ENCODE measurements around the gene G6PC2. TPM values are rescaled to one million over a fixed set of nuclear protein-coding genes. Genes with fewer than 3 reads are reported as not detected.

G6PC2 gene
- total RNA-seq, 3 donors from 2014 or later (not counting 1 experiment from before 2014, with no cell fraction given), result not detected

DNA sequence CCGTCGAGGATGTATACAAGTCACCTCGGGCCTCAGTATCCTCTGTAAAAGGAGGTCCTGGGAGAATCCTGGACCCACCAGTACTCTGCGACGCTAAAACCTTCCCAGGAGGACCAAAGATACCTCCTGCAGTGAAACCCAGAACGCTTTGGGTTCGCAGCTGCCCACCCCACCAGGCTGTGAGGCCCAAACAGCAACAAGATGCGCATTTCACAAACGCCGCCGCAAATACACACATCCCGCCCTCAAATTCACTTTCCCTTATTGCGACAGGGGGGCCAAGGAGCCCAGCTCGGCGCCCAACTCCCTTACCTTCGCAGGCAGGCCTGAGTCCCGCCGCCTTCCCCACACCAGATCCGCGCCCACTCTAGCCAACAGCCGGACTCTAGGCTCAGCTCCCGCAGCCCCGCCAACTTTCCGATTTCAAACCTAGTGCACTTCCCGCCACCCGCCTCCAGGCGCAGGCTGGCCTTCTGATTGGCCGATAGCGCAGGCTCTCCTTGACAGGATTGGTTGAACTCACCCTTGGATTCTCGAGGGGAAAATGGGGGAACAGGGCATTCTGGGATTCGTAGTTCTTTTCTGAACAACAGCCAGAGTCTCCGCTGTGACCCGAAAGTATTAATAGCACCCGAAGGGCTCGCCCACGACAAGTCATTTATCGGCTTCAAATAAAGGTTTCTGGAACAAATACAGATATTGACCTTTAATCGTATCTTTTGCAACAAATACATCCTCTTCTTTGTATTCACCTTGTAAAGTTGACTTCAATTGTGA, 10.9 kb upstream of the G6PC2 start, which contains the start of gene SPC25:
Gene SPC25 (minus strand): TSS at position 425 of the 777 bp plus-strand sequence. CDS start 911 bp downstream, outside the sequence.
- H3K27ac ChIP-seq (ENCODE audit: low read length), result no peak within 1 kb of the TSS
- under 1% methylated on average over 37 of the region's 38 CpGs for WGBS (ENCODE audit: insufficient coverage)
- peak; percentile 81 to 93 for DNase-seq
- Mint-ChIP-seq H3K9me3 (no peaks in the 10 kb centered on the region), H3K27ac (peak within 1 kb of the TSS; percentile 71 to 84), H3K4me3 (peak within 1 kb of the TSS; percentile 99), H3K27me3 (ENCODE audit: low read depth in 2 of 2) (peaks cover 9 to 20% of the 10 kb centered on the region in 2 donors), H3K36me3 (no peaks in the 10 kb centered on the region), H3K4me1 (peaks cover 12% of the 10 kb centered on the region in 2 donors)
- H3K36me3 ChIP-seq (ENCODE audit: control insufficient read depth, insufficient read depth, low read length), result no peaks in the 10 kb centered on the region
- peaks cover 10% of the 10 kb centered on the region for H3K4me1 ChIP-seq (ENCODE audit: control insufficient read depth, insufficient read depth, low read length)
- H3K9me3 ChIP-seq (ENCODE audit: control insufficient read depth, insufficient read depth, low read length), result no peaks in the 10 kb centered on the region
- H3K27me3 ChIP-seq (ENCODE audit: control insufficient read depth, insufficient read depth, low read length), result peaks cover 3% of the 10 kb centered on the region
- H3K4me3 ChIP-seq (ENCODE audit: low read length), result peak within 1 kb of the TSS; percentile 58
- ATAC-seq, result peak; percentile 95 to 99 (median 98)
- intact Hi-C loops (cut with micrococcal nuclease), result no loop called here
- TF ChIP-seq, protein P1, sequence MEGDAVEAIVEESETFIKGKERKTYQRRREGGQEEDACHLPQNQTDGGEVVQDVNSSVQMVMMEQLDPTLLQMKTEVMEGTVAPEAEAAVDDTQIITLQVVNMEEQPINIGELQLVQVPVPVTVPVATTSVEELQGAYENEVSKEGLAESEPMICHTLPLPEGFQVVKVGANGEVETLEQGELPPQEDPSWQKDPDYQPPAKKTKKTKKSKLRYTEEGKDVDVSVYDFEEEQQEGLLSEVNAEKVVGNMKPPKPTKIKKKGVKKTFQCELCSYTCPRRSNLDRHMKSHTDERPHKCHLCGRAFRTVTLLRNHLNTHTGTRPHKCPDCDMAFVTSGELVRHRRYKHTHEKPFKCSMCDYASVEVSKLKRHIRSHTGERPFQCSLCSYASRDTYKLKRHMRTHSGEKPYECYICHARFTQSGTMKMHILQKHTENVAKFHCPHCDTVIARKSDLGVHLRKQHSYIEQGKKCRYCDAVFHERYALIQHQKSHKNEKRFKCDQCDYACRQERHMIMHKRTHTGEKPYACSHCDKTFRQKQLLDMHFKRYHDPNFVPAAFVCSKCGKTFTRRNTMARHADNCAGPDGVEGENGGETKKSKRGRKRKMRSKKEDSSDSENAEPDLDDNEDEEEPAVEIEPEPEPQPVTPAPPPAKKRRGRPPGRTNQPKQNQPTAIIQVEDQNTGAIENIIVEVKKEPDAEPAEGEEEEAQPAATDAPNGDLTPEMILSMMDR (IDR thresholded peaks at IDR 0.05), result no peak

DNA sequence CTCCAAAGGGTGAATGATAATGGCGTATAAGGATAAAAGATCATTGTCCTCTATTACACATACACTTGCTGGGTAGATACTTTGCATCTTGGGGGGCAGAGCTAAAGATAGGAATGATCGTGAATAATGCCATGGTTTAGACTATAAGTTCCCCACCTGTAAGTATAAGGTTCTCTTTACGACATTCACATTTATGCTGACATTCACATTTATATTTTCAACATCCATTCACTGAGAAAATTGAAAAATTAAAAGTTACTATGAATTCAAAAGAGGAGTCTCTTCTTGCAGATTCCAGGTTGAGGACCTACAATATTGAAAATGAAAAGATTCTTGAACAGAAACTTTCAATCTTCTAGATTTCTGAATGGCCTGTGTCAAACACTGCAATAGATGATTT, 8.8 kb upstream of the G6PC2 start:
- TF ChIP-seq, protein P1 (IDR thresholded peaks at IDR 0.05), result no peak
- Histone ChIP-seq H3K4me3 (ENCODE audit: low read length) (no peak overlapping the region), H3K9me3 (ENCODE audit: control insufficient read depth, insufficient read depth, low read length) (no peaks in the 10 kb centered on the region), H3K27ac (ENCODE audit: low read length) (no peak overlapping the region), H3K36me3 (ENCODE audit: control insufficient read depth, insufficient read depth, low read length) (no peaks in the 10 kb centered on the region), H3K4me1 (ENCODE audit: control insufficient read depth, insufficient read depth, low read length) (peaks cover 10% of the 10 kb centered on the region), H3K27me3 (ENCODE audit: control insufficient read depth, insufficient read depth, low read length) (peaks cover 3% of the 10 kb centered on the region)
- Mint-ChIP-seq H3K36me3 (no peaks in the 10 kb centered on the region), H3K27ac (no peak overlapping the region), H3K27me3 (ENCODE audit: low read depth in 2 of 2) (peaks cover 12 to 25% of the 10 kb centered on the region in 2 donors), H3K4me1 (peaks cover 12% of the 10 kb centered on the region in 2 donors), H3K9me3 (no peaks in the 10 kb centered on the region), H3K4me3 (no peak overlapping the region)
- ATAC-seq (no peak), DNase-seq (no peak)
- intact Hi-C loops (cut with micrococcal nuclease), result no loop called here
- no CpG with 5 or more reads among the region's 3 CpGs for WGBS (ENCODE audit: insufficient coverage)

DNA sequence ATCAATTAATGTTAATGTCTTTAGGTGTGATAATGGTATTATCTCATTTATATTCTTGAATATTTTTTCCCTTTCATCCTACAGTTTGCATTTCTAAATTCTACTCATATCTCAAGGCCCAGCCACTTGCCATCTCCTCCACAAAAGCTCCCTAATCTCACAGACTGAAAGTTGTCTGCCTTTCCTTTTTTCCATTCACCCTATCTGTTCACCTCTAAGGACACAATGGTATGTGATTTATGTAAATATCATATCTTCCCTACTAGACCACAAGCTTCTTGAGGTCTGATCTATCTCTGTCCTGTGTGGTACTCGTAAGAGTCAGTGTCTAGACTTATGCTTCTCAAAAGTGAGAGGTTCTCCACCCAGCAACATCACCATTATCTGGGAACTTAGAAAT, 7.0 kb upstream of the G6PC2 start:
- Histone ChIP-seq H3K9me3 (ENCODE audit: control insufficient read depth, insufficient read depth, low read length) (no peaks in the 10 kb centered on the region), H3K36me3 (ENCODE audit: control insufficient read depth, insufficient read depth, low read length) (no peaks in the 10 kb centered on the region), H3K27ac (ENCODE audit: low read length) (no peak overlapping the region), H3K4me3 (ENCODE audit: low read length) (no peak overlapping the region), H3K27me3 (ENCODE audit: control insufficient read depth, insufficient read depth, low read length) (peaks cover 3% of the 10 kb centered on the region), H3K4me1 (ENCODE audit: control insufficient read depth, insufficient read depth, low read length) (peaks cover 10% of the 10 kb centered on the region)
- no peak for ATAC-seq
- H3K4me1 Mint-ChIP-seq, result peaks cover 12% of the 10 kb centered on the region in 2 donors
- no peaks in the 10 kb centered on the region for H3K9me3 Mint-ChIP-seq
- H3K27ac Mint-ChIP-seq, result no peak overlapping the region
- TF ChIP-seq, protein P1 (IDR thresholded peaks at IDR 0.05), result no peak
- H3K36me3 Mint-ChIP-seq, result no peaks in the 10 kb centered on the region
- 90% methylated on average over 1 of the region's 1 CpG for WGBS (ENCODE audit: insufficient coverage)
- peaks cover 14 to 25% of the 10 kb centered on the region in 2 donors for H3K27me3 Mint-ChIP-seq (ENCODE audit: low read depth in 2 of 2)
- intact Hi-C loops (cut with micrococcal nuclease), result no loop called here
- H3K4me3 Mint-ChIP-seq, result no peak overlapping the region
- no peak for DNase-seq
